Endothelial cell of umbilical vein (primary cell): ENCODE data around the gene CCDC171.

Experiments used
- EZH2 ChIP-seq: IDR thresholded peaks from 2 replicates; pipeline ENCODE4 v1.6.1; 2012; ENCODE audit warnings: borderline replicate concordance, low read depth, mild to moderate bottlenecking, moderate library complexity, low read length, inconsistent platforms; ENCODE audit not compliant: severe bottlenecking
- FOS ChIP-seq: IDR thresholded peaks from 2 replicates; pipeline ENCODE4 v1.6.1; 2011; ENCODE audit warnings: mild to moderate bottlenecking, low read length, moderate library complexity, borderline replicate concordance; ENCODE audit not compliant: insufficient read depth
- GATA2 ChIP-seq: IDR thresholded peaks from 2 replicates; pipeline ENCODE4 v1.7.0; 2011; ENCODE audit warnings: low read depth, mild to moderate bottlenecking, moderate library complexity, mixed read lengths, low read length; ENCODE audit not compliant: insufficient read length, insufficient read depth
- JUN ChIP-seq: IDR thresholded peaks from 2 replicates; pipeline ENCODE4 v1.6.1; 2011; ENCODE audit warnings: borderline replicate concordance, low read depth; ENCODE audit not compliant: insufficient read length, insufficient read depth
- MYC ChIP-seq: IDR thresholded peaks from one replicate; pipeline ENCODE4 v1.6.1; 2011; ENCODE audit warnings: mild to moderate bottlenecking, low read depth, low read length
- POLR2A ChIP-seq: IDR thresholded peaks from 2 replicates; pipeline ENCODE4 v1.6.1; 2012; ENCODE audit warnings: low read depth, mild to moderate bottlenecking, control low read depth, low read length
- POLR2AphosphoS5 ChIP-seq: IDR thresholded peaks from 2 replicates; pipeline ENCODE4 v1.6.1; 2012; ENCODE audit warnings: low read depth, mild to moderate bottlenecking, control low read depth, low read length, moderate library complexity; ENCODE audit not compliant: insufficient read depth
- TF ChIP-seq, protein P1 (sequence below), 2 donors: IDR thresholded peaks; 1 replicate in 1 of 2; 2 replicates in 1 of 2; pipeline ENCODE4 v1.5.1; 2011; ENCODE audit warnings: low read length in 2 of 2, mild to moderate bottlenecking in 2 of 2, moderate library complexity in 2 of 2, control low read depth in 1 of 2, inconsistent platforms in 1 of 2, low read depth in 1 of 2; ENCODE audit not compliant: insufficient read depth in 1 of 2; ENCODE audit errors: extremely low read depth in 1 of 2
- TF ChIP-seq, protein P2 (sequence below): IDR thresholded peaks from 2 replicates; pipeline ENCODE4 v1.6.1; 2011; ENCODE audit not compliant: insufficient read depth, insufficient read length

DNA sequence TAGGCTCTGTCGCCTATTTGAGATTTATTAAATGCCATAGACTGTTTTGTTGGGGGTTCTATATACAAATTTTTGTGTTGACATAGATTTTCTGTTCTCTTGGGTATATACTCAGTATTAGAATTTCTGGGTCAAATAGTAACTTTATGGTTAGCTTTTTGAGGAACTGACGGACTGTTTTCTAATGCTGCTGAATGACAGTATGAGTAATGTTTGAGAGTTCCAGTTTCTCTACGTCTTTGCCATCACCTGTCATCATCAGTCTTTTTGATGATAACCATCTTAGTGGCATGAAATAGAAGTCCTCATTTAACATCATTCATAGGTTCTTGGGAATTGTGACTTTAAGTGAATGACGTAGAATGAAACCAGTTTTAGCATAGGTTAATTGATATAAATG lies 60.1 kb downstream of the CCDC171 start:
- TF ChIP-seq, protein P1, sequence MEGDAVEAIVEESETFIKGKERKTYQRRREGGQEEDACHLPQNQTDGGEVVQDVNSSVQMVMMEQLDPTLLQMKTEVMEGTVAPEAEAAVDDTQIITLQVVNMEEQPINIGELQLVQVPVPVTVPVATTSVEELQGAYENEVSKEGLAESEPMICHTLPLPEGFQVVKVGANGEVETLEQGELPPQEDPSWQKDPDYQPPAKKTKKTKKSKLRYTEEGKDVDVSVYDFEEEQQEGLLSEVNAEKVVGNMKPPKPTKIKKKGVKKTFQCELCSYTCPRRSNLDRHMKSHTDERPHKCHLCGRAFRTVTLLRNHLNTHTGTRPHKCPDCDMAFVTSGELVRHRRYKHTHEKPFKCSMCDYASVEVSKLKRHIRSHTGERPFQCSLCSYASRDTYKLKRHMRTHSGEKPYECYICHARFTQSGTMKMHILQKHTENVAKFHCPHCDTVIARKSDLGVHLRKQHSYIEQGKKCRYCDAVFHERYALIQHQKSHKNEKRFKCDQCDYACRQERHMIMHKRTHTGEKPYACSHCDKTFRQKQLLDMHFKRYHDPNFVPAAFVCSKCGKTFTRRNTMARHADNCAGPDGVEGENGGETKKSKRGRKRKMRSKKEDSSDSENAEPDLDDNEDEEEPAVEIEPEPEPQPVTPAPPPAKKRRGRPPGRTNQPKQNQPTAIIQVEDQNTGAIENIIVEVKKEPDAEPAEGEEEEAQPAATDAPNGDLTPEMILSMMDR (IDR thresholded peaks at IDR 0.05; ENCODE audit: extremely low read depth in 1 of 2, insufficient read depth in 1 of 2, low read depth in 1 of 2, low read length in 2 of 2): no peak
- TF ChIP-seq POLR2A (no peak), EZH2 (no peak), POLR2AphosphoS5 (no peak), FOS (no peak), JUN (no peak), GATA2 (no peak), MYC (no peak)
- TF ChIP-seq, protein P2, sequence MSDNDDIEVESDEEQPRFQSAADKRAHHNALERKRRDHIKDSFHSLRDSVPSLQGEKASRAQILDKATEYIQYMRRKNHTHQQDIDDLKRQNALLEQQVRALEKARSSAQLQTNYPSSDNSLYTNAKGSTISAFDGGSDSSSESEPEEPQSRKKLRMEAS: no peak
